HG03457 (cell line): ENCODE results near the gene ANAPC10.
A peak's percentile ranks its signal among the peaks of the same experiment; 100 is the strongest.
"Not testable (repeated sequence)": the region's sequence is repeated elsewhere in the genome, so short reads cannot be mapped to it uniquely, and the experiment has no call there.

Experiments used
- ATAC-seq: cut with Tn5 transposase; IDR thresholded peaks from one replicate; pipeline ENCODE4 v1.9.1; 2021; ENCODE audit warnings: moderate number of reproducible peaks; ENCODE audit not compliant: unreplicated experiment

The ANAPC10 gene

GRCh38 chr4:145012841-145013240 lies 85.2 kb downstream of the ANAPC10 start:
- ATAC-seq, result no peak

DNA sequence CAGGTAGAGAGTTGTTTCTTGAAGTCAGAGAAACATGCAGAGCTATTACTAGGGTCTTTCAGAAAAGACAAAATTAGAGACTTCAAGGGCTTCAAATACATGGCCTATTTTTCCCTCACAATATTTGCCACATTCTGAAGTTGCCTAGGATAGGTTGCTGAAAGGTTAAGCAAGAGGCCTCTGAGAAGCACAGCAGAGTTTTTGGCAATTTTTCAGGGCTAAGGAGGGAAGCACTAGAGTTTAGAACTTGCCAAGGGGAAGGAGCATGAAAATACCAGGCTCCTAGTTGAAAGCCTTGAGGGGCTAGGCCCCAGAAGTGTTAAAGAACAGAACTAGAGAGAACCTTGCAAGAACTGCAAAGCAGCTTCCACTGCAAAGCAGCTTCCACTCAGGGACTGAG lies 86.4 kb downstream of the ANAPC10 start:
- no peak for ATAC-seq

- not testable (repeated sequence) for ATAC-seq
These were observed 87.7 kb downstream of the ANAPC10 start for GRCh38 chr4:145010315-145010714.

- ATAC-seq, result no peak
These were observed 94.3 kb downstream of the ANAPC10 start for GRCh38 chr4:145003675-145004074.

GRCh38 chr4:145001635-145002034 lies 96.4 kb downstream of the ANAPC10 start:
- no peak for ATAC-seq

DNA sequence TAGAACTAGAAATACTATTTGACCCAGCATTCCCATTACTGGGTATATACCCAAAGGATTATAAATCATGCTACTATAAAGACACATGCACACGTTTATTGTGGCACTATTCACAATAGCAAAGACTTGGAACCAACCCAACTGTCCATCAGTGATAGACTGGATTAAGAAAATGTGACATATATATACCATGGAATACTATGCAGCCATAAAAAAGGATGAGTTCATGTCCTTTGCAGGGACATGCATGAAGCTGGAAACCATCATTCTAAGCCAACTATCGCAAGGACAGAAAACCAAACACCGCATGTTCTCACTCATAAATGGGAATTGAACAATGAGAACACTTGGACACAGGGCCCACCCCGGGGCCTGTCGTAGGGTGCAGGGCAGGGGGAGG lies 97.3 kb downstream of the ANAPC10 start:
- ATAC-seq, result not testable (repeated sequence)

DNA sequence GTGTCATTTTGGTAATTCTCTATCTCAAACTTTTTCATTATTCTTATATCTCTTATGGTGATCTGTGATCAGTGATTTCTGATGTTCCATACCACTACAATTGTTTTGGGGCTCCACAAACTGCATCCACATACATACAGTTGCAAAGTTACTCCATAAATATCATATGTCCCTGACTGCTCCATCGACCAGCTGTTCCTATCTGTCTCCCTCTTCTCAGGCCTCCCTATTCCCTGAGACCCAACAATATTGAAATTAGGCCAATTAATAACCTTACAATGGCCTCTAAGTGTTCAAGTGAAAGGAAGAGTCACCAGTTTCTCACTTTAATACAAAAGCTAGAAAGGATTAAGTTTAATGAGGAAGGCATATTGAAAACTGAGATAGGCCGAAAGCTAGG lies 108.7 kb downstream of the ANAPC10 start:
- no peak for ATAC-seq

GRCh38 chr4:144985531-144985930 lies 112.5 kb downstream of the ANAPC10 start:
- no peak for ATAC-seq

- no peak for ATAC-seq
These were observed 113.0 kb downstream of the ANAPC10 start for GRCh38 chr4:144985014-144985413.

- no peak for ATAC-seq
These were observed 113.8 kb downstream of the ANAPC10 start for GRCh38 chr4:144984241-144984640.

DNA sequence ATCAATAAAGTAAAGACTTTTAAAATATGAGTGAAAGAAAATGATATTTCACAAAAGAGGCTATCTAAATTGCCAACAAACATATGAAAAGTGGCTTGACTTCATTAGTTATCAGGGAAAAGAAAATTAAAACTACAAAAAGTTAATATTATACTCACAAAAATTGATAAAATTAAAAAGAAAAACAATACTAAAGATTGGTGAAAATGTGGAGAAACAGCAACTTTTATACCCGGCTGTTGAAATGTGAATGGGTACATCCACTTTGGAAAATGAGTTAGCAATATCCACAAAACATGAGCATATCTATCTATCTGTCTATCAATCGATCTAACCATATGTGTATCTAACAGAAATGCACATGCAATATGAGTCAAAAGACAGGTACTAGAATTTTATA lies 122.3 kb downstream of the ANAPC10 start:
- no peak for ATAC-seq

DNA sequence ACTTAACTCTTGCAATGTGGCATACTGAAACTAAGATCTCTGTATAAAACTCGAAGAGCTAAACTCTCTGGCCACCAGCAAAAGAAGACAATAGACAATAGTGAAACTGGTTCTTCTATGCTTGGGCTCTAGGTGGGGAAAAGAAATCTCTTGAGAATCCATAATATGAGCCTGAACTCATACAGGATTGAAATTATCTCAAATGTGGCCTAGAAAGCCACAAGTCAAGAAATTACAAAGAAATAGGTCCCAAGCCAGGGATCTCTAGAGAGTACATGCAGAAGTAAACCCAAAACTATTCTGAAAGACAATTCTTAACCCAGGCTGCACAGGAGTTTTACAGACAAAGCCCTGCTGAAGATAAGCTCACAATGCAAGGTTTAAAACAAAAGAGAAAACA lies 127.4 kb downstream of the ANAPC10 start:
- ATAC-seq, result peak; percentile 55

GRCh38 chr4:144969821-144970220 lies 128.2 kb downstream of the ANAPC10 start:
- no peak for ATAC-seq

GRCh38 chr4:144968606-144969005 lies 129.4 kb downstream of the ANAPC10 start:
- ATAC-seq, result no peak

DNA sequence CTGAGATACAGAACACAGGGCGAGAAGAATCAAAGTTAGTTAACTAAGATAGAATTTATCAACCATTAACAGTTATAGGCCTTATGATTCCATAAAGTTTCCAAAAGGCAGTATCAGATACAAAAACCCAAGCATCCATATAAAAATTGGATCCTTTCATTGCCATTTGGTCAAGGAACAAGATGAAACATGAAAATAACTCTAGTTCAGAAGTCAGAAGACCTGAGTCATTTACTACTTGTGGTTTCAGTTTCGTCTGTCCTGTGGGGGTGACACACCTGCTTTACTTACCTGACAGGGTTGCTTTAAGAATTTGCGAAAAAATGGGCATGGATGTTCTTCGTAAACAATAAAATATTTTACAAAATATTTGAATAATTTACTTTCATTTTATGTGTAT lies 130.8 kb downstream of the ANAPC10 start:
- peak; percentile 58 for ATAC-seq

DNA sequence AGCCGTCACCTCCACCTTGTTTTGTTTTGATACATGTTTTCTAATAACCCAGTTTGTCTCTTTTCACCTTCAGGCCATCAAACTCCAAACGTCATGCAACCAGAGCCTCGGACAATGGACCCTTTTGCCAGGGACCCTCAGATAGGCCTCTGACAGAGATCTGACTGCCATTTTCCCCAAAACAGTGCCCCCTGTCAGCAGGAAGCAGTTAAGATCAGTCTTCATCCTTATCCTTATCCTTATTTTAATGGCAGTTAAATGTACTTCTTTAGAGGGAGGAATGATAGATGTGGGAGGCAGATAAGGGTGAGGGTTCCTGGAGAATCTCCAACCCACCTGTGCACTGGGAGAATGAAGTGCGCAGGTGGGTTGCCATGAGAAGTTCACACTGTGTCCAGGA lies 135.7 kb downstream of the ANAPC10 start:
- no peak for ATAC-seq

GRCh38 chr4:144955104-144955503 lies 142.9 kb downstream of the ANAPC10 start:
- ATAC-seq, result no peak

- ATAC-seq, result no peak
These were observed 143.8 kb downstream of the ANAPC10 start for GRCh38 chr4:144954230-144954629.

DNA sequence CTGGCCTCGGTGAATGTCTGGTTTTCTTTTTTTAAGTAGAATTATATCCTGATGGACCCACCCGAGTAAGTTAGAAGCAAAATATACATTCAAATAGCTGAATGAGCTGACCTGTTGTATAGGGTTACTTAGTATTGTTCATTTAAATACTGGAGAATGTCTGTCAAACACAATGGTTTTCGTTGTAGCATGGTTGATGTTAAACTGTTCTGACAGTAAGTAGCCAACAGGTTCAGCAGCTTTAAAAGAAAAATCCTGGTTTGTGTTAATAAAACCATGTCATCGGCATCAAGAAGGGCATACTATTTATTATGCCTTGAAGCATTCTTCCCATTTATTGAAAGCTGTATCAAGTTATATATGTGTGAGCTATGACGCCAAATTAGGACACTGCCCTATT lies 149.6 kb downstream of the ANAPC10 start:
- no peak for ATAC-seq

- ATAC-seq, result no peak
These were observed 150.0 kb downstream of the ANAPC10 start for GRCh38 chr4:144948009-144948408.
